Natural killer cell (primary cell): ENCODE results near the gene GYS2. TPM values are rescaled to one million over a fixed set of nuclear protein-coding genes. Genes with fewer than 3 reads are reported as not detected.

ENCODE experiments used
- ATAC-seq, 3 donors: fragments of 150-1000 bp in 2 of 3; fragments of 200-7000 bp in 1 of 3; cut with Tn5 transposase; 1 replicate in 1 of 3; 2 replicates in 2 of 3; pipeline ENCODE4 v1.10.0; 2021; ENCODE audit warnings: mild to moderate bottlenecking in 2 of 3, moderate library complexity in 2 of 3
- DNase-seq, 2 donors: peaks; one replicate each; pipeline versions ENCODE4 v3.0.0 to v3.0.0-alpha.2; 2013 to 2021; ENCODE audit warnings: mixed read lengths in 1 of 2
- H3K27ac ChIP-seq: one replicate; pipeline ENCODE4 v1.5.1; 2013; ENCODE audit warnings: mild to moderate bottlenecking, low read length
- H3K27me3 ChIP-seq: one replicate; pipeline ENCODE4 v1.6.1; 2013; ENCODE audit warnings: low read length; ENCODE audit not compliant: control insufficient read depth, insufficient read depth
- H3K36me3 ChIP-seq: one replicate; pipeline ENCODE4 v1.6.1; 2013; ENCODE audit warnings: low read length; ENCODE audit not compliant: control insufficient read depth, insufficient read depth
- H3K4me1 ChIP-seq: one replicate; pipeline ENCODE4 v1.6.1; 2013; ENCODE audit warnings: low read length; ENCODE audit not compliant: control insufficient read depth, insufficient read depth
- H3K4me3 ChIP-seq: one replicate; pipeline ENCODE4 v1.5.1; 2013; ENCODE audit warnings: low read length
- H3K9me3 ChIP-seq: one replicate; pipeline ENCODE4 v1.6.1; 2013; ENCODE audit warnings: low read length; ENCODE audit not compliant: control insufficient read depth, insufficient read depth
- H3K27ac Mint-ChIP-seq, 2 donors: one replicate each; pipeline ENCODE4 v1.8.0; 2022; ENCODE audit warnings: mild to moderate bottlenecking in 2 of 2, mixed read lengths in 2 of 2, moderate library complexity in 1 of 2
- H3K27me3 Mint-ChIP-seq, 2 donors: one replicate each; pipeline ENCODE4 v1.8.0; 2022; ENCODE audit warnings: low read depth in 2 of 2, mixed read lengths in 2 of 2
- H3K36me3 Mint-ChIP-seq: one replicate; pipeline ENCODE4 v1.8.0; 2022; ENCODE audit warnings: mixed read lengths
- H3K4me1 Mint-ChIP-seq, 2 donors: one replicate each; pipeline ENCODE4 v1.8.0; 2022; ENCODE audit warnings: mixed read lengths in 2 of 2
- H3K4me3 Mint-ChIP-seq: one replicate; pipeline ENCODE4 v1.8.0; 2022; ENCODE audit warnings: mild to moderate bottlenecking, moderate library complexity, mixed read lengths
- H3K9me3 Mint-ChIP-seq, 2 donors: one replicate each; pipeline ENCODE4 v1.8.0; 2022; ENCODE audit warnings: mixed read lengths in 2 of 2
- CTCF ChIP-seq: fragments of 200-600 bp; IDR thresholded peaks from one replicate; pipeline ENCODE4 v1.8.0; 2022; ENCODE audit warnings: antibody characterized with exemption
- WGBS: methylation state at CpG from one replicate; pipeline ENCODE4 v1.1.7; 2013; ENCODE audit warnings: missing lambda C conversion rate; ENCODE audit not compliant: insufficient coverage; 5-methylcytosine and 5-hydroxymethylcytosine counted together
- intact Hi-C: fragments of 100-400 bp; cut with micrococcal nuclease; formaldehyde crosslinking; loops from one replicate; pipeline ENCODE4 v1.14.2; 2022
- total RNA-seq, 4 donors: library from RNA; stranded (reverse); fragments of 120-200 nt in 1 of 4; gene quantifications; one replicate each; pipeline versions ENCODE4 v1.2.3 to v1.2.4, GENCODE V29; 2013 to 2022

Gene GYS2
- total RNA-seq: not detected
- total RNA-seq (2013): not detected

GRCh38 chr12:21604245-21605101 is at the start of gene GYS2:
GYS2 (minus strand) TSS chr12:21604847; CDS start chr12:21604592, 255 bp downstream.
- Mint-ChIP-seq H3K4me3 (no peak within 1 kb of the TSS), H3K36me3 (no peaks in the 10 kb centered on the region), H3K4me1 (no peaks in the 10 kb centered on the region), H3K27ac (no peak within 1 kb of the TSS), H3K27me3 (peaks cover 4 to 14% of the 10 kb centered on the region in 2 donors), H3K9me3 (no peaks in the 10 kb centered on the region)
- no peaks in the 10 kb centered on the region for H3K36me3 ChIP-seq
- no peak for TF ChIP-seq CTCF
- H3K9me3 ChIP-seq: no peaks in the 10 kb centered on the region
- no peak for ATAC-seq
- intact Hi-C loops: no loop called here
- no peaks in the 10 kb centered on the region for H3K27me3 ChIP-seq
- H3K4me3 ChIP-seq: no peak within 1 kb of the TSS
- no peak within 1 kb of the TSS for H3K27ac ChIP-seq
- no peak for DNase-seq
- H3K4me1 ChIP-seq: no peaks in the 10 kb centered on the region
- WGBS: 88% methylated on average over 7 of the region's 7 CpGs

- ATAC-seq (no peak), DNase-seq (no peak)
- H3K27ac ChIP-seq: no peak overlapping the region
- H3K36me3 ChIP-seq: peaks cover 47% of the 10 kb centered on the region
- Mint-ChIP-seq H3K9me3 (no peaks in the 10 kb centered on the region), H3K4me1 (peaks cover 18 to 31% of the 10 kb centered on the region in 2 donors), H3K36me3 (peaks cover 22% of the 10 kb centered on the region), H3K27ac (no peak overlapping the region), H3K4me3 (no peak overlapping the region), H3K27me3 (no peaks in the 10 kb centered on the region)
- WGBS: 100% methylated on average over 1 of the region's 1 CpG
- intact Hi-C loops: no loop called here
- TF ChIP-seq CTCF: no peak
- H3K4me3 ChIP-seq: no peak overlapping the region
- no peaks in the 10 kb centered on the region for H3K9me3 ChIP-seq
- peaks cover 1% of the 10 kb centered on the region for H3K4me1 ChIP-seq
- no peaks in the 10 kb centered on the region for H3K27me3 ChIP-seq
Measured at GRCh38 chr12:21651821-21652220, 47.2 kb upstream of the GYS2 start.

- DNase-seq (no peak), ATAC-seq (no peak)
- no peaks in the 10 kb centered on the region for H3K9me3 Mint-ChIP-seq
- H3K4me3 ChIP-seq: no peak overlapping the region
- 94% methylated on average over 1 of the region's 1 CpG for WGBS
- TF ChIP-seq CTCF: no peak
- H3K9me3 ChIP-seq: no peaks in the 10 kb centered on the region
- intact Hi-C loops: no loop called here
- H3K4me1 Mint-ChIP-seq: peaks cover 9 to 23% of the 10 kb centered on the region in 2 donors
- H3K36me3 ChIP-seq: peaks cover 55% of the 10 kb centered on the region
- H3K4me1 ChIP-seq: no peaks in the 10 kb centered on the region
- no peaks in the 10 kb centered on the region for H3K27me3 Mint-ChIP-seq
- no peaks in the 10 kb centered on the region for H3K27me3 ChIP-seq
- no peak overlapping the region for H3K27ac Mint-ChIP-seq
- peaks cover 27% of the 10 kb centered on the region for H3K36me3 Mint-ChIP-seq
- H3K27ac ChIP-seq: no peak overlapping the region
- H3K4me3 Mint-ChIP-seq: no peak overlapping the region
Measured at GRCh38 chr12:21650997-21651396, 46.4 kb upstream of the GYS2 start.
